ENCODE measurements around the gene EPB41L5.
"Not testable (repeated sequence)": the region's sequence is repeated elsewhere in the genome, so short reads cannot be mapped to it uniquely, and the experiment has no call there.

Gene EPB41L5

DNA sequence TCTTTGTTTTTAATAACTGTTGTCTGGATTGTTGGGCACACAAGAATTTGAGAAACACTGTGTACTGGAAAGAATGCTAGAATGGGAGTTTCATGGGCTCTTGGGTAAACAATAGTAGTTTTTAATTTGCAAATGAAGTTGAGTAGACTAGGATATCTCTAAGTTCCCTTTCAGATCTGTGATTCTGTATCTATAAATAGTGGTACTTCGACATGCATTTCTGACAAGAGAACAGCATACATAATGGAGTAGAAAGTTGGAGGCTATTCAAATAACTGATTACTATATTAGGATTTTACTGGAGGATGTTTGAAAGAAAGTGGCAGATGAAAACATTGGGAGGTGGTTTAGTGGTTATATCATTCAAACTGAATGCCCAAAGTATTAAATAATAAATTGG is 29.5 kb downstream of the EPB41L5 start:
- no peak for TF ChIP-seq CTCF (IDR thresholded peaks at IDR 0.05; ENCODE audit: low read depth, low read length)
- H3K4me3 ChIP-seq (replicated peaks in 1 of 2; ENCODE audit: low read depth in 2 of 2, low read length in 2 of 2), result no peak overlapping the region
- DNase-seq (ENCODE audit: low read depth in 2 of 2), result no peak

DNA sequence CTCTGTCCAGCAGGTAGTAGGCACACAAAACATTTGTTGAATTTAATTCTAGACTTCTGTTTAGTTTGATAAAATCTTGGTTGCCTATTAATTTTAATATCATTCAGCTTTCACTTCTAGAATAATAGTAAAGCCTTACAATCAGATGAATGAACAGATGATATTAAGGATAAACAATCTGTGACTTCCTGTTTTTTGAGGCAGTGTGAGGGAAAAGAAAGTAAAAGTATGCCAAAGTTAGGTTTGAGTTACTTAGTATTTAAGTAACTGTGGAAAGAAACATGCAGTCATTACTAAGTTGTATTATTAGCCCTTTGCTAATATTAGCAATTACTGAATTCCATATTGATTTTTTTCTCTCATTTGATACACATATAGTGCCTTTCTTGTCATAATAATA is 31.5 kb downstream of the EPB41L5 start:
- TF ChIP-seq CTCF (IDR thresholded peaks at IDR 0.05; ENCODE audit: low read depth, low read length), result no peak
- no peak for DNase-seq (ENCODE audit: low read depth in 2 of 2)
- no peak overlapping the region for H3K4me3 ChIP-seq (replicated peaks in 1 of 2; ENCODE audit: low read depth in 2 of 2, low read length in 2 of 2)

GRCh38 chr2:120045775-120046174 is 32.9 kb downstream of the EPB41L5 start:
- DNase-seq (ENCODE audit: low read depth in 2 of 2); H3K4me3 ChIP-seq (replicated peaks in 1 of 2; ENCODE audit: low read depth in 2 of 2, low read length in 2 of 2): not testable (repeated sequence)

DNA sequence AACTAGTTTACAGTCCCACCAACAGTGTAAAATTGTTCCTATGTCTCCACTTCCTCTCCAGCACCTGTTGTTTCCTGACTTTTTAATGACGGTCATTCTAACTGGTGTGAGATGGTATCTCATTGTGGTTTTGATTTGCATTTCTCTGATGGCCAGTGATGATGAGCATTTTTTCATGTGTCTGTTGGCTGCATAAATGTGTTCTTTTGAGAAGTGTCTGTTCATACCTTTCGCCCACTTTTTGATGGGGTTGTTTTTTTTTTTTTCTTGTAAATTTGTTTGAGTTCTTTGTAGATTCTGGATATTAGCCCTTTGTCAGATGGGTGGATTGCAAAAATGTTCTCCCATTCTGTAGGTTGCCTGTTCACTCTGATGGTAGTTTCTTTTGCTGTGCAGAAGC is 33.4 kb downstream of the EPB41L5 start:
- not testable (repeated sequence) for DNase-seq (ENCODE audit: low read depth in 2 of 2); H3K4me3 ChIP-seq (replicated peaks in 1 of 2; ENCODE audit: low read depth in 2 of 2, low read length in 2 of 2)

DNA sequence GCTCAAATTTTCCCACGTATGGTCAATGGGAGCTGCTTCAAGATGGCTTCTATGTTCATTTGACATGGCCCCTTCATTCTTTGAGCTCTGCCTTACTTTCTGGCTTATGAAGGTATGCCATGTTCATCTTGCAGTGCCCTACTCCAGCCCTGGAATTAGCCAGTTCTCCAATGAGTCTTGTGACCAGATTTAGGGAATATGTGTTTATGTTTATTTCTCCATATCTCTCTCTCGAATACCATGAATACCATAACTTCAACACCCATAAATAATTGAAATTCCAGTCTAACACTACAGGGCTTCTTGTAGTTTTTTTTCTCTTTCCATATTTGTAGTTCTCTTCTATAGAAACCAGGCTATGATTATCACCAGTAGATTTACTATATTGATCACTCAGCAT is 39.7 kb downstream of the EPB41L5 start:
- H3K4me3 ChIP-seq (replicated peaks in 1 of 2; ENCODE audit: low read depth in 2 of 2, low read length in 2 of 2), result no peak overlapping the region
- TF ChIP-seq CTCF (IDR thresholded peaks at IDR 0.05; ENCODE audit: low read depth, low read length), result no peak
- peak in 1 of 2 donors; percentile 57 for DNase-seq (ENCODE audit: low read depth in 2 of 2)

DNA sequence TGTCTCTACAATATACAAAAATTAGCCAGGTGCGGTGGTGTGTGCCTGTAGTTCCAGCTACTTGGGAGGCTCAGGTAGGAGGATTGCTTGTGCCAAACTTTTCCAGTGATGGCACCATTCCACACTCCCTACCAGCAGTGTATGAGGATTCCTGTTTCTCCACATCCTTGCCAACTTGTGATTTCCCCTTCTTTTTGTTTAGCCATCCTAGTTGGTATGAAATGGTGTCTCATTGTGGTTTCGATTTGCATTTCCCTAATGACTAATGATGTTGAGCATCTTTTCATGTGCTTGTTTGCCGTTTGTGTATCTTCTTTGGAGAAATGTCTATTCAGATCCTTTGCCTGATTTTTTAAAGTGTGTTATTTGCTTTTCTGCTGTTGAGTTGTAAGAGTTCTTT is 41.0 kb downstream of the EPB41L5 start:
- H3K4me3 ChIP-seq (replicated peaks in 1 of 2; ENCODE audit: low read depth in 2 of 2, low read length in 2 of 2), result no peak overlapping the region
- peak in 1 of 2 donors; percentile 56 for DNase-seq (ENCODE audit: low read depth in 2 of 2)
- no peak for TF ChIP-seq CTCF (IDR thresholded peaks at IDR 0.05; ENCODE audit: low read depth, low read length)

DNA sequence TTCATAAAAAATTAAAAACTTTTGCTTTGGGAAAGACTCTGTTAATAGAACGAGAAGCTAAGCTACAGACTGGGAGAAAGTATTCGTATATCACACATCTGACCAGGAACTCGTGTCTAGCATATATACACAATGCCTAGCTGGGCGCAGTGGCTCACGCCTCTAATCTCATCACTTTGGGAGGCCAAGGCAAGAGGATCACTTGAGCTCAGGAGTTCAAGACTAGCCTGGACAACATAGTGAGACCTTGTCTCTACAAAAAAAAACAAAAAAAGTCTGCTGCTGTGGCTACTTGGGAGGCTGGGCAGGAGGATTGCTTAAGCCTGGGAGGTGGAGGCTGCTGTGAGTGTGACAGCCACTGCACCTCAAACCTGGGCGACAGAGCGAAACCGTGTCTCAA is 46.6 kb downstream of the EPB41L5 start:
- H3K4me3 ChIP-seq (replicated peaks in 1 of 2; ENCODE audit: low read depth in 2 of 2, low read length in 2 of 2), result no peak overlapping the region
- no peak for DNase-seq (ENCODE audit: low read depth in 2 of 2)
- TF ChIP-seq CTCF (IDR thresholded peaks at IDR 0.05; ENCODE audit: low read depth, low read length), result no peak

DNA sequence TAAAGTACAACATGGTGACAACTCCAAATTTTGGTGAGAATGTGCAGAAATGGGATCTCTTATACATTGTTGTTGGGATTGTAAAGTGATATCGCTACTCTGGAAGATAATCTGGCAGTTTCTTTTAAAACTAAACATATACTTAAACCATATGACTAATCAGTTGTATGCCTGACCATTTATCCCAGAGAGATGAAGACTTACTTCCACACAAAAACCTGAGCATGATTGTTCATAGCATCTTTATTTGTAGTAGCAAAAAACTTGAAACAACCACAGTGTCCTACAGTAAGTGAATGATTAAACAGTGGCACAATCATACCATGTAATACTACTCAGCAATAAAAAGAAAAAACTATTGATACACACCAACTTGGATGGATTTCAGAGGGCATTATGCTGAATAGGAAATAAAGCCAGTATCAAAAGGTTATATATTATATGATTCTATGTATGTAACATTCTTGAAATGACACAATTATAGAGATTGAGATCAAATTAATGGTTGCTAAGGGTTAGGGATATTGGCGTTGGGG is 47.3 kb downstream of the EPB41L5 start:
- TF ChIP-seq CTCF (IDR thresholded peaks at IDR 0.05; ENCODE audit: low read depth, low read length), result no peak
- no peak for DNase-seq (ENCODE audit: low read depth in 2 of 2)
- no peak overlapping the region for H3K4me3 ChIP-seq (replicated peaks in 1 of 2; ENCODE audit: low read depth in 2 of 2, low read length in 2 of 2)

Data from cardiac fibroblast (primary cell).